GM21423 (cell line): ENCODE measurements around the gene APOD.
A peak's percentile ranks its signal among the peaks of the same experiment; 100 is the strongest.

Experiments
- ATAC-seq: cut with Tn5 transposase; IDR thresholded peaks from one replicate; pipeline ENCODE4 v1.9.1; 2021; ENCODE audit warnings: mild to moderate bottlenecking, moderate library complexity; ENCODE audit not compliant: unreplicated experiment

APOD gene

DNA sequence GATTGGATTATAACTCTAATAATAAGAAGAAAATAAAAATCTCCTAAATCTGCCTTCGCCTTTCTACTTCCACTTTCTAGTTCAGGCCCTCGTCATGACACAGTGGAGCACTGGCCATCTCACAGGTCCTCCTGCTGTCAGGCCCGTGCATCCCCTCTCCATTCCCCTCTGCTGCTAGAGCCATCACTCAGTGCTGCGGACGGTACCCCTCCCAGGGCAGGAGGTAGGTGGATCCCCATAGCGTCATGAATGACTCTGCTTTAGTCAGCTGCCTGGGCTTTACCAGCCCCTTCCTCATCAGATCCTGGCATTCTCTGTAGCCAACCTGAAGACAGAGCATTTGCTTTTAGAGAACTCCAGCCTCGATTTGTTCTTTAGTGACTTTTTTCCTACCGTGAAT is 28.6 kb downstream of the APOD start:
- no peak for ATAC-seq

DNA sequence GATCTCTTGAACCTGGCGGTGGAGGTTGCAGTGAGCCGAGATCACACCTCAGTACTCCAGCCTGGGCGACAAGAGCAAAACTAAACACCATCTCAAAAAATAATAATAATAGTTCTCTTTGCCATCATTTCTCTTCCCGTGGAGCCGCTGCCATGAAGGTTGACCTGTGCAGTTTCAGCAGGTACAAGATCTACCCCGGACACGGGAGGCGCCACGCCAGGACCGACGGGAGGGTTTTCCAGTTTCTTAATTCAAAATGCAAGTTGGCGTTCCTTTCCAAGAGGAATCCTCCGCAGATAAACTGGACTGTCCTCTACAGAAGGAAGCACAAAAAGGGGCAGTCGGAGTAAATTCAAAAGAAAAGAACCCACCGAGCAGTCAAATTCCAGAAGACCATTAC is 29.3 kb downstream of the APOD start:
- ATAC-seq, result no peak

DNA sequence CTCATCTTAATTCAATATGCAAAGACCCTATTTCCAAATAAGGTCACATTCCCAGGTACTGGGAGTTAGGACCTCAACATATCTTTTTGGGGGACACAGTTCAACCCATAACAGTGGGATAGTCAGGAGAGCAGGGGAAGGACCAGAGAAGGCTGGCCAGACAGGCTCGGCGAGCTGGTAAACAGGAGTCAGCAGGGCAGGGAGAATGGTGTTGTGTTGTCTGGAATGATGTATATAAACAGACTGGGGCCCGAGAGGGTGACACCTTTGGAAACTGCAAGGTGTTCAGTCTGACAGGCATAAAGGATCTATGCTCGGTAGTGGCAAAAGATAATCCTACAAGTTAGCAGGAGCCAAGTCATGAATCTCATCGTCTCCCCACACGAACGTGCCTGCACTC is 30.5 kb downstream of the APOD start:
- no peak for ATAC-seq

- no peak for ATAC-seq
These were observed 32.3 kb downstream of the APOD start for GRCh38 chr3:195551381-195551978.

DNA sequence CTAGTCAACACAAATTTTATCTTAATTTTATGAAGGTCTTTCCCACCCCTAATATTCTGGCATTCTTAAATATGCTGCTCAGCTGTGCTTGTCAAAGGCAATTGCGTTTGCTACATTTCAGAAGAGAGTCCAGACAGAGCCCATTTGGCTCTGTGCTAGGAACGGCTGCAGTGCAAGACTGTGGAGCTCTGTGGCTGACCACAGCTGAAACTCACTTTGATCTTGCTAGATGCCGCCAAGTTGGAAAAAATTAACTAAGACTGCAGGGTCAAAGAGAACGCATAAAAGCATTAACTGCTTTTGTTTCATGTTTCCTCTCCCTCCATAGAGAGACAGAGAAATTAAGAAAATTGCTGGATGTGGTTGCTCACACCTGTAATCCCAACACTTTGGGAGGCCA is 33.0 kb downstream of the APOD start:
- peak; percentile 55 for ATAC-seq

DNA sequence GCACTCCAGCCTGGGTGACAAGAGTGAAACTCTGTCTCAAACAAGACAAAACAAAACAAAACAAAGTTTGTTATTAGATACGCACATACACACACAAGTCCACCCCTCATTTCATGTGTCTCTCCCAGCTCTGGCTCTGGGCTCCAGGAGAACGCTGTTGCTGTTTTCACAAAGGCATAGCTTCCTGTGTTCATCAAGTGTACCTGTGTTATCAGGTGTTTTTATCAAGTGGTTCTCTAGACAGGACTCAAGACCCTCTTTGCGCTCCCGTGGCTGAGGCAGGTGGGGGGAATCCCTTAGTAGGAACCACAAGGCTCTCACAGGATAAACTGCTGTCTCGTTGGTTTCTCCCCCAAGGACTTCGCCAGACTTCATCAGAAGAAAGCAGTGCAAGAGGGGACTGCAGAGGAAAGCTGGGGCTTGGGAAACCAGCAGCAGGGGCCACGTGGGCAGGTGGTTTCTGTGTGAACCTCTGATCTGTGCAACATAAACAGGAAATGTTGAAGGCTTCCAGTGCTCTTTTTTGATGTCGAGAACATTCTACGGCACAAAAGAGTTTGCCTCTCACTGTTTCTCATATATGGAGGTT is 33.7 kb downstream of the APOD start:
- peak; percentile 71 for ATAC-seq

DNA sequence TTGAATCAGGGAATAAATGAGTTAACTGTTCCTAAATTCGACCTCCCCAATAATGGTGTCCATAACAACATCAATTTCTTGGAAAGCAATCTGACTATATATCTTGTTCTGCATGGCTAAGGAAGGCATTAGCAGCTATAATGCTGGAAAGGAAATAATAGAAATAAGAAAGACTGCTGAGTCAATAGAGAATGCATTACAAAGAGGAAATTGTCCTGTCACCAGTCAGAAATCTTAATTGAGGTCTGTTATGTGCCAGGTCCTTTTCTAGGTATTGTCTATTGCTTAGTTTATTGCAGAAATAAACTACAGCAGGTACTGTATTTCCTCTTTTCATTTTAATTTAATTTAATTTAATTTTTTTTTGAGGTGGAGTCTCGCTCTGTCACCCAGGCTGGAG is 34.8 kb downstream of the APOD start:
- ATAC-seq, result no peak

- ATAC-seq, result no peak
These were observed 35.2 kb downstream of the APOD start for GRCh38 chr3:195548501-195548900.

GRCh38 chr3:195548006-195548405 is 35.7 kb downstream of the APOD start:
- ATAC-seq, result no peak

- no peak for ATAC-seq
These were observed 37.6 kb downstream of the APOD start for GRCh38 chr3:195546130-195546560.

GRCh38 chr3:195544634-195545033 is 39.1 kb downstream of the APOD start:
- ATAC-seq, result no peak

DNA sequence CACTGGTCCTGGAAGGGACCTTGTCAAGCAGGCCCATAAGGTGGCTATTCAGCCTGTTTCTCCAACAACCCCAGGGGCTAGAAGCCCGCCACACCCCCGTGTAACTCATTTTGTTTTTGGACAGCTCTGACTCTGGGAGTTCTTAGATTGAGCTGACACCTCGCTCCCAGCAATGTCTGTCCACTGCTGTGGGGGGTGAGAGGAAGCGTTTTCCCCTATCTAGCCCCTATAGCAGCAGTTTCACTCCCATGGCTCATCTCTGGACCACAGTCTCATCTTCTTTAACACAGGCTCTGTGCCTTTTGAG is 39.6 kb downstream of the APOD start:
- ATAC-seq, result no peak

GRCh38 chr3:195543500-195544229 is 40.1 kb downstream of the APOD start:
- peak; percentile 1 for ATAC-seq

- peak; percentile 75 for ATAC-seq
These were observed 40.8 kb downstream of the APOD start, which contains the start of gene PPP1R2 for GRCh38 chr3:195542698-195543499. TSS of gene PPP1R2 (minus strand) at chr3:195543325. CDS start at chr3:195543025, 300 bp downstream.

- ATAC-seq, result no peak
These were observed 41.4 kb downstream of the APOD start for GRCh38 chr3:195542316-195542697.

- no peak for ATAC-seq
These were observed 43.2 kb downstream of the APOD start for GRCh38 chr3:195540511-195540910.

DNA sequence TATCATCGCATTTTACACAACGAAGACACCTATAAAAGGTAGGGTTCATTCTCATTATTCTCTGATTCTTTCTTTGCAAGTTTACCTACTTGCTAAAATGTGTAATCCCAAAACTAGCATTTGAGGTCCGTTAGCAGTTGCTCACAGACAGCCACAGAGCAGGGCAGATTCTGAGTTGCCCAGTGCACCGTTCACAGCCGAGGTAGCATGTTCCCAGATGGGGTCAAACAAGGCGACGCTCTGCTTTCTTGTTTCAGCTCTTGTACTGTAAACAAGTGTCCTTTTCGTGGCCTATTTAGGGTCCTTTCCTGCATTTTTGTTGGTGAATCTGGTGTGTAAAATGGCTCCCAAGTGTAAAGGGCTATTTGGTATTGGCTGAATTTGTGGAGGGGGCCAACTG is 43.7 kb downstream of the APOD start:
- no peak for ATAC-seq

- no peak for ATAC-seq
These were observed 44.3 kb downstream of the APOD start for GRCh38 chr3:195539479-195539878.

DNA sequence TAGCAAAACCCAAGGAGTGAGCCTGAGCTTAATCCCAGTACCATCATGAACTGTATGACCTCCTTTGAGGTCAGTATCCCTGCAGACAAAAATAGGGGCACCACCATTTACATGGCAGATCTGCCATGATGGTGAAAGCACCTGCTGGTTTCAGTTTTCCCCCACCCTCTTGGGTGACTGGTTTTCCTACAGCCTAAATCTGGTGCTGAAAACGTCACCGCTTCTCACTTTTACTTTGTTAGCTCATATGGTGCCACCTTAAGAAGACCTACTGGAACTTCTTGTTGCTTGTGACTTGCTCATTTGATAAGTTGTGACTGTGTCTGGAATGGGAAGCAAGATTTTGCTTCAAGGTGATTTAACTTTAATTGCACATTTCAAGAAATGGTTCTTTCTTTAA is 45.7 kb downstream of the APOD start:
- peak; percentile 43 for ATAC-seq

DNA sequence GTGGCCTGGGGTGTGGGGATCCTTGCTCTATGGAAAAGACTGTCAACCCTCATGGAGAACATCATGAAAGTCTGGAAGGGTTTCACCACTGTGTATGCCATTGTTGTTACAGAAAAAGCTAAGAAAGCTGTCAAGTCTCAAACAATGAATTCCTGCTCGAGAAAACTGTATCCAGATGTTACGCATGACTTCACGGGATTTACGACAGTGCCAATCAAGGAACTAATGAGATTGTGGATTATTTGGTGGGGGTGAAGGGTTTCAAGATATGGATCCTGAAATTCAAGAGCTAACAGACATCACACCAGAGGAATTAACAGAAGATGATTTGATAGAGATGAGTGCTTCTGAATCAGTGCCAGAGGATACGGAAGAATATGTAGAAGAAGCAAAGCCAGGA is 48.4 kb downstream of the APOD start:
- no peak for ATAC-seq

DNA sequence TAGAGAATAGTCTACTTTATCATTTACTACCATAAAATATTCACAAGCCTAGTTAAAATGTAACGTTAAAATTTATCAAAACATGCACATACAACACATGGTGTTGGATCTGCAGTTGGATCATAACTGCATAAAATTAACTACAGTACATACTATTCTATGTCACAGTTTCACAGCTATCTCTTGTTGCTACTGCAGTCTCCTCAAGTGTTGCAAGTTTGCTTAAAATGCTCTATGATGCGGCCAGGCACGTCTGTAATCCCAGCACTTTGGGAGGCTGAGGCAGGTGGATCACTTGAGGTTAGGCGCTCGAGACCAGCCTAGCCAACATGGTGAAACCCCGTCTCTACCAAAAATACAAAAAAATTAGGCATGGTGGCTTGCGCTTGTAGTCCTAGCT is 50.9 kb downstream of the APOD start:
- ATAC-seq, result no peak

- no peak for ATAC-seq
These were observed 51.4 kb downstream of the APOD start for GRCh38 chr3:195532345-195532744.
